Measurements from ENCODE around the gene TRUB2.

- TF ChIP-seq POLR2AphosphoS5 (IDR thresholded peaks at IDR 0.05; ENCODE audit: insufficient read depth, low read depth, low read length) = no peak
- TF ChIP-seq, protein P1, sequence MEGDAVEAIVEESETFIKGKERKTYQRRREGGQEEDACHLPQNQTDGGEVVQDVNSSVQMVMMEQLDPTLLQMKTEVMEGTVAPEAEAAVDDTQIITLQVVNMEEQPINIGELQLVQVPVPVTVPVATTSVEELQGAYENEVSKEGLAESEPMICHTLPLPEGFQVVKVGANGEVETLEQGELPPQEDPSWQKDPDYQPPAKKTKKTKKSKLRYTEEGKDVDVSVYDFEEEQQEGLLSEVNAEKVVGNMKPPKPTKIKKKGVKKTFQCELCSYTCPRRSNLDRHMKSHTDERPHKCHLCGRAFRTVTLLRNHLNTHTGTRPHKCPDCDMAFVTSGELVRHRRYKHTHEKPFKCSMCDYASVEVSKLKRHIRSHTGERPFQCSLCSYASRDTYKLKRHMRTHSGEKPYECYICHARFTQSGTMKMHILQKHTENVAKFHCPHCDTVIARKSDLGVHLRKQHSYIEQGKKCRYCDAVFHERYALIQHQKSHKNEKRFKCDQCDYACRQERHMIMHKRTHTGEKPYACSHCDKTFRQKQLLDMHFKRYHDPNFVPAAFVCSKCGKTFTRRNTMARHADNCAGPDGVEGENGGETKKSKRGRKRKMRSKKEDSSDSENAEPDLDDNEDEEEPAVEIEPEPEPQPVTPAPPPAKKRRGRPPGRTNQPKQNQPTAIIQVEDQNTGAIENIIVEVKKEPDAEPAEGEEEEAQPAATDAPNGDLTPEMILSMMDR (IDR thresholded peaks at IDR 0.05; ENCODE audit: extremely low read depth in 1 of 2, insufficient read depth in 1 of 2, low read depth in 1 of 2, low read length in 2 of 2) = peak; percentile 56 to 68
- TF ChIP-seq POLR2A (IDR thresholded peaks at IDR 0.05; ENCODE audit: low read depth, low read length) = no peak
- TF ChIP-seq JUN (IDR thresholded peaks at IDR 0.05; ENCODE audit: borderline replicate concordance, insufficient read depth, insufficient read length, low read depth) = no peak
- no peak for TF ChIP-seq MAX (IDR thresholded peaks at IDR 0.05; ENCODE audit: insufficient read depth, insufficient read length)
- no peak for TF ChIP-seq EZH2 (IDR thresholded peaks at IDR 0.05; ENCODE audit: borderline replicate concordance, low read depth, low read length, severe bottlenecking)
- no peak for TF ChIP-seq MYC (IDR thresholded peaks at IDR 0.05; ENCODE audit: low read depth, low read length)
- no peak for TF ChIP-seq GATA2 (IDR thresholded peaks at IDR 0.05; ENCODE audit: insufficient read depth, insufficient read length, low read depth, low read length)
- TF ChIP-seq FOS (IDR thresholded peaks at IDR 0.05; ENCODE audit: borderline replicate concordance, insufficient read depth, low read length) = no peak
These were observed 19.2 kb upstream of the TRUB2 start for GRCh38 chr9:128341435-128341849.

Measured in endothelial cell of umbilical vein (primary cell).